OCI-LY3 (cell line): ENCODE data around the gene FAAP100.

ENCODE experiments used
- H2AFZ ChIP-seq: fragments of 200-600, 300-600 bp; shearing (Covaris generic); 2 replicates; pipeline ENCODE4 v1.6.0; 2014; ENCODE audit warnings: antibody characterized with exemption, low read depth, low read length
- H3K27ac ChIP-seq: fragments of 200-600, 300-600 bp; sonication (generic); 2 replicates; pipeline ENCODE4 v1.5.1; 2014; ENCODE audit warnings: mild to moderate bottlenecking, low read length, moderate library complexity, mixed read lengths
- H3K27me3 ChIP-seq: fragments of 200-600, 300-600 bp; sonication (generic); 2 replicates; pipeline ENCODE4 v1.6.1; 2014; ENCODE audit warnings: low read depth, low read length, mixed read lengths
- H3K36me3 ChIP-seq: fragments of 200-600, 300-600 bp; sonication (generic); replicated peaks from 2 replicates; pipeline ENCODE3; 2014; ENCODE audit warnings: low read depth, low read length, mixed read lengths
- H3K4me1 ChIP-seq: fragments of 300-600, 200-600 bp; sonication (generic); 2 replicates; pipeline ENCODE4 v1.6.1; 2014; ENCODE audit warnings: low read length, mixed read lengths
- H3K4me2 ChIP-seq: fragments of 200-600, 300-600 bp; sonication (generic); 2 replicates; pipeline ENCODE4 v1.6.1; 2014; ENCODE audit warnings: low read length, mixed read lengths
- H3K4me3 ChIP-seq: fragments of 300-600, 200-600 bp; sonication (generic); 2 replicates; pipeline ENCODE4 v1.5.1; 2014; ENCODE audit warnings: antibody characterized with exemption, mild to moderate bottlenecking, low read length, moderate library complexity
- H3K79me2 ChIP-seq: fragments of 300-600, 200-600 bp; shearing (Covaris generic); 2 replicates; pipeline ENCODE4 v1.6.1; 2014; ENCODE audit warnings: mild to moderate bottlenecking, low read length, mixed read lengths
- H3K9ac ChIP-seq: fragments of 300-600, 200-600 bp; shearing (Covaris generic); 2 replicates; pipeline ENCODE4 v1.6.0; 2014; ENCODE audit warnings: mild to moderate bottlenecking, low read length, moderate library complexity
- H3K9me3 ChIP-seq: fragments of 200-600, 300-600 bp; shearing (Covaris generic); 2 replicates; pipeline ENCODE4 v1.6.1; 2014; ENCODE audit warnings: low read length, mixed read lengths; ENCODE audit not compliant: insufficient read depth
- H4K20me1 ChIP-seq: fragments of 200-600, 300-600 bp; sonication (generic); 2 replicates; pipeline ENCODE4 v1.6.1; 2016; ENCODE audit warnings: low read length, mixed read lengths; ENCODE audit not compliant: insufficient read depth
- EZH2phosphoT487 ChIP-seq: fragments of 200-600 bp; shearing (Covaris generic); IDR thresholded peaks from 2 replicates; pipeline ENCODE4 v1.6.1; 2018; ENCODE audit warnings: antibody characterized with exemption, mixed run types, low read depth
- TF ChIP-seq, protein P1 (sequence below): fragments of 200-600, 300-600 bp; sonication (generic); IDR thresholded peaks from 2 replicates; pipeline ENCODE4 v1.5.1; 2014; ENCODE audit warnings: antibody characterized with exemption, low read length, low read depth

FAAP100 gene

DNA sequence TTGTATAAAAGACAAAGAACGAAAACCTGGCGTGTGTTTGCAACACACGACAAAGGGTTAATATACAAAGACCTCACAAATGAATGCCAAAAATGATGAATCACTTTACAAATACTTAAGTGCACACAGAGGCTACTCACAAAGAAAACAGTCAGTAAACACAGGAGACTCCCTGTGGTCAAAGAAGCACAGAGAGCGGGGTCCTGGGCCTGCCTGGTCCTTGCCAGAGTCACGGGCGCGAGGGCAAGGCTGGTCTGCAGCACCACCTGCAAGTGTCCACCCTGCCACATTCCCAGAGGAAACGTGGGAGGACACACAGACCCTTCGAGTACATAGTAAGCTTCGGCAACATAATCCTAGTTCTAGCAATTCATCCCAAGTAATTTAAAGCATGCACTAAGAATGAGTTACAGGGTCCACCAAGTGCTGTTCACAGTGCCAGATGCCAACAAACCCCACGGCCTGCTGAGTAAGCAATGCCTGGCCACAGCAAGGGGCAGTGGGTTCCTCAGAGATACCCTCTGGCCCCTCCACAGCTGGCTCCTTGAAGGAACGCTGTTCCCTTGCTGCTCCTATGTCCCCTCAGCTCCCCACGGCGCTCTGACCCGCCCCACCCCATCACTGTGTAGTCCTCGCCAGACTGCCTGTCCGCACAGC, 24.6 kb upstream of the FAAP100 start:
- H3K79me2 ChIP-seq = peaks cover 3% of the 10 kb centered on the region; the same call in 1 of the 2 replicates
- no peak for TF ChIP-seq EZH2phosphoT487
- TF ChIP-seq, protein P1, sequence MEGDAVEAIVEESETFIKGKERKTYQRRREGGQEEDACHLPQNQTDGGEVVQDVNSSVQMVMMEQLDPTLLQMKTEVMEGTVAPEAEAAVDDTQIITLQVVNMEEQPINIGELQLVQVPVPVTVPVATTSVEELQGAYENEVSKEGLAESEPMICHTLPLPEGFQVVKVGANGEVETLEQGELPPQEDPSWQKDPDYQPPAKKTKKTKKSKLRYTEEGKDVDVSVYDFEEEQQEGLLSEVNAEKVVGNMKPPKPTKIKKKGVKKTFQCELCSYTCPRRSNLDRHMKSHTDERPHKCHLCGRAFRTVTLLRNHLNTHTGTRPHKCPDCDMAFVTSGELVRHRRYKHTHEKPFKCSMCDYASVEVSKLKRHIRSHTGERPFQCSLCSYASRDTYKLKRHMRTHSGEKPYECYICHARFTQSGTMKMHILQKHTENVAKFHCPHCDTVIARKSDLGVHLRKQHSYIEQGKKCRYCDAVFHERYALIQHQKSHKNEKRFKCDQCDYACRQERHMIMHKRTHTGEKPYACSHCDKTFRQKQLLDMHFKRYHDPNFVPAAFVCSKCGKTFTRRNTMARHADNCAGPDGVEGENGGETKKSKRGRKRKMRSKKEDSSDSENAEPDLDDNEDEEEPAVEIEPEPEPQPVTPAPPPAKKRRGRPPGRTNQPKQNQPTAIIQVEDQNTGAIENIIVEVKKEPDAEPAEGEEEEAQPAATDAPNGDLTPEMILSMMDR = no peak
- no peak overlapping the region for H3K4me2 ChIP-seq
- H3K27ac ChIP-seq = no peak overlapping the region
- H2AFZ ChIP-seq = no peak overlapping the region
- no peaks in the 10 kb centered on the region for H3K9me3 ChIP-seq
- H3K27me3 ChIP-seq = no peaks in the 10 kb centered on the region
- no peak overlapping the region for H3K4me3 ChIP-seq
- peaks cover 27% of the 10 kb centered on the region for H3K36me3 ChIP-seq
- H3K4me1 ChIP-seq = no peaks in the 10 kb centered on the region
- H3K9ac ChIP-seq = no peak overlapping the region
- no peaks in the 10 kb centered on the region; the same call in 1 of the 2 replicates for H4K20me1 ChIP-seq

GRCh38 chr17:81575836-81576235, 23.7 kb upstream of the FAAP100 start:
- peaks cover 31% of the 10 kb centered on the region for H3K36me3 ChIP-seq
- H3K4me3 ChIP-seq = no peak overlapping the region
- H3K4me2 ChIP-seq = no peak overlapping the region

DNA sequence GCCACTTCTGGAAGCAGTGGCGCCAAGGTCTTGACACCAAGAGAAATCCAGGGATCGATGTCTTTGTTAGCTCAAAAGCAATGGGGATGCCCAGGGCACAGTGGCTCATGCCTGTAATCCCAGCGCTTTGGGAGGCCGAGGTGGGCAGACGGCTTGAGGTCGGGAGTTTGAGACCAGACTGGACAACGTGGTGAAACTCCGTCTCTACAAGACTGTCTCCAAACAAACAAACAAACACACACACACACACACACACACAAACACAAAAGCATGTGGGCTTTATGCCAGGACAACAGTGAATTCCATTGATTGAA, 22.4 kb upstream of the FAAP100 start:
- Histone ChIP-seq H3K27ac (no peak overlapping the region), H3K4me2 (no peak overlapping the region), H2AFZ (no peak overlapping the region), H3K79me2 (no peaks in the 10 kb centered on the region; the same call in 1 of the 2 replicates), H3K4me1 (no peaks in the 10 kb centered on the region), H3K4me3 (no peak overlapping the region), H3K9ac (no peak overlapping the region), H3K27me3 (no peaks in the 10 kb centered on the region), H3K9me3 (no peaks in the 10 kb centered on the region), H3K36me3 (peaks cover 27% of the 10 kb centered on the region), H4K20me1 (no peaks in the 10 kb centered on the region; the same call in 1 of the 2 replicates)
- no peak for TF ChIP-seq EZH2phosphoT487
- TF ChIP-seq, protein P1 = no peak

More at GRCh38 chr17:81575836-81576235, 23.7 kb upstream of the FAAP100 start:
- H3K27ac ChIP-seq = no peak overlapping the region
- H3K9ac ChIP-seq = no peak overlapping the region
- TF ChIP-seq EZH2phosphoT487 = no peak
- TF ChIP-seq, protein P1 = no peak
- peaks cover 3% of the 10 kb centered on the region; the same call in 1 of the 2 replicates for H3K79me2 ChIP-seq
- no peaks in the 10 kb centered on the region for H3K4me1 ChIP-seq
- no peaks in the 10 kb centered on the region for H3K9me3 ChIP-seq
- H3K27me3 ChIP-seq = no peaks in the 10 kb centered on the region
- no peaks in the 10 kb centered on the region; the same call in 1 of the 2 replicates for H4K20me1 ChIP-seq
- no peak overlapping the region for H2AFZ ChIP-seq

- no peaks in the 10 kb centered on the region; the same call in 1 of the 2 replicates for H3K79me2 ChIP-seq
- H2AFZ ChIP-seq = no peak overlapping the region
- no peaks in the 10 kb centered on the region for H3K27me3 ChIP-seq
- peaks cover 30% of the 10 kb centered on the region for H3K36me3 ChIP-seq
- no peak overlapping the region for H3K9ac ChIP-seq
- no peaks in the 10 kb centered on the region for H3K9me3 ChIP-seq
- H3K27ac ChIP-seq = no peak overlapping the region
- TF ChIP-seq EZH2phosphoT487 = no peak
- no peaks in the 10 kb centered on the region; the same call in 1 of the 2 replicates for H4K20me1 ChIP-seq
- no peak overlapping the region for H3K4me3 ChIP-seq
- no peak overlapping the region for H3K4me2 ChIP-seq
- H3K4me1 ChIP-seq = no peaks in the 10 kb centered on the region
These were observed 21.9 kb upstream of the FAAP100 start for GRCh38 chr17:81573794-81574642.
